Endodermal cell (in vitro differentiated cells): ENCODE measurements around the gene PPP1R15A. TPM values are rescaled to one million over a fixed set of nuclear protein-coding genes. Genes with fewer than 3 reads are reported as not detected.
"Not testable (repeated sequence)": the region's sequence is repeated elsewhere in the genome, so short reads cannot be mapped to it uniquely, and the experiment has no call there.

Source experiments
- DNase-seq: peaks from one replicate; pipeline ENCODE4 v3.0.0-alpha.2; 2017
- H3K27ac ChIP-seq: 2 replicates; pipeline ENCODE4 v1.5.1; 2013; ENCODE audit warnings: mild to moderate bottlenecking, low read depth, low read length, moderate library complexity
- H3K27me3 ChIP-seq: 2 replicates; pipeline ENCODE4 v1.6.1; 2013; ENCODE audit warnings: mild to moderate bottlenecking, low read length, moderate library complexity; ENCODE audit not compliant: insufficient read depth, control insufficient read depth, poor library complexity, severe bottlenecking
- H3K36me3 ChIP-seq: 2 replicates; pipeline ENCODE4 v1.7.0; 2013; ENCODE audit warnings: mild to moderate bottlenecking, low read length, moderate library complexity; ENCODE audit not compliant: control insufficient read depth, insufficient read depth
- H3K4me1 ChIP-seq: one replicate; pipeline ENCODE4 v1.7.0; 2013; ENCODE audit warnings: low read length; ENCODE audit not compliant: control insufficient read depth, insufficient read depth
- H3K4me3 ChIP-seq: 2 replicates; pipeline ENCODE4 v1.5.1; 2013; ENCODE audit warnings: mild to moderate bottlenecking, low read length, moderate library complexity
- H3K9ac ChIP-seq: 2 replicates; pipeline ENCODE4 v1.6.1; 2013; ENCODE audit warnings: mild to moderate bottlenecking, low read length, moderate library complexity; ENCODE audit not compliant: poor library complexity, severe bottlenecking; ENCODE audit errors: extremely low read depth
- H3K9me3 ChIP-seq: 2 replicates; pipeline ENCODE4 v1.6.1; 2013; ENCODE audit warnings: mild to moderate bottlenecking, low read length, moderate library complexity; ENCODE audit not compliant: control insufficient read depth
- H3K27ac Mint-ChIP-seq: 2 replicates; pipeline ENCODE4 v1.8.0; 2020; ENCODE audit warnings: mixed read lengths
- H3K27me3 Mint-ChIP-seq: 2 replicates; pipeline ENCODE4 v1.8.0; 2021; ENCODE audit warnings: mild to moderate bottlenecking, mixed read lengths; ENCODE audit not compliant: insufficient read depth
- H3K36me3 Mint-ChIP-seq: 2 replicates; pipeline ENCODE4 v1.8.0; 2020; ENCODE audit warnings: low read depth, mixed read lengths
- H3K4me1 Mint-ChIP-seq: 2 replicates; pipeline ENCODE4 v1.8.0; 2020; ENCODE audit warnings: mixed read lengths
- H3K4me3 Mint-ChIP-seq: 2 replicates; pipeline ENCODE4 v1.8.0; 2020; ENCODE audit warnings: mild to moderate bottlenecking, moderate library complexity, mixed read lengths
- H3K9me3 Mint-ChIP-seq: 2 replicates; pipeline ENCODE4 v1.8.0; 2020; ENCODE audit warnings: mild to moderate bottlenecking, mixed read lengths
- CTCF ChIP-seq: fragments of 200-600 bp; sonication (generic); conservative IDR thresholded peaks from 2 replicates; pipeline ENCODE4 v1.5.0; 2021; ENCODE audit warnings: antibody characterized with exemption, mild to moderate bottlenecking
- WGBS, 2 experiments: methylation state at CpG; one replicate each; pipeline versions ENCODE4 v1.1.5 to v1.1.7; 2013; ENCODE audit warnings: missing lambda C conversion rate in 2 of 2, mixed read lengths in 1 of 2; ENCODE audit not compliant: insufficient coverage in 1 of 2, insufficient read length in 1 of 2; 5-methylcytosine and 5-hydroxymethylcytosine counted together
- total RNA-seq, 2 donors: library from RNA; stranded (reverse); fragmentation: NEBNext Ultra II Directional in 1 of 2; extraction: Animal tissue kit (Norgen Biotek cat#: 25700) in 1 of 2; gene quantifications; 2 replicates in 1 of 2; 3 replicates in 1 of 2; pipeline ENCODE4 v1.2.1, GENCODE V29; 2021

The PPP1R15A gene
- total RNA-seq, 2 donors from 2014 or later, result 41.5 to 45.0 TPM

GRCh38 chr19:48897181-48897580 lies 25.0 kb downstream of the PPP1R15A start:
- WGBS, 2 experiments, result 82 to 84% methylated on average over 3 to 5 of the region's 5 CpGs
- Mint-ChIP-seq H3K9me3 (no peaks in the 10 kb centered on the region), H3K4me3 (no peak overlapping the region), H3K36me3 (peaks cover 5% of the 10 kb centered on the region), H3K4me1 (peaks cover 7% of the 10 kb centered on the region), H3K27ac (no peak overlapping the region), H3K27me3 (peaks cover 11% of the 10 kb centered on the region)
- no peak overlapping the region for H3K9ac ChIP-seq
- H3K27ac ChIP-seq, result no peak overlapping the region
- no peaks in the 10 kb centered on the region for H3K9me3 ChIP-seq
- no peaks in the 10 kb centered on the region for H3K4me1 ChIP-seq
- no peaks in the 10 kb centered on the region for H3K27me3 ChIP-seq
- H3K4me3 ChIP-seq, result no peak overlapping the region
- no peak for TF ChIP-seq CTCF
- H3K36me3 ChIP-seq, result peaks cover 4% of the 10 kb centered on the region
- DNase-seq, result no peak

- not testable (repeated sequence) for H3K27me3 Mint-ChIP-seq, DNase-seq, H3K27me3 ChIP-seq, H3K27ac ChIP-seq, H3K9me3 ChIP-seq, H3K9me3 Mint-ChIP-seq, H3K4me1 Mint-ChIP-seq, H3K4me1 ChIP-seq
- Mint-ChIP-seq H3K27ac (peak overlapping the region; percentile 50), H3K4me3 (peak overlapping the region; percentile 93), H3K36me3 (peaks cover 15% of the 10 kb centered on the region)
- Histone ChIP-seq H3K36me3 (peaks cover 14% of the 10 kb centered on the region), H3K4me3 (peak overlapping the region; percentile 86), H3K9ac (peak overlapping the region; percentile 42)
- WGBS, 2 experiments, result 93 to 95% methylated on average over 8 to 9 of the region's 11 CpGs
Observed at GRCh38 chr19:48899386-48899749, 27.1 kb downstream of the PPP1R15A start.

DNA sequence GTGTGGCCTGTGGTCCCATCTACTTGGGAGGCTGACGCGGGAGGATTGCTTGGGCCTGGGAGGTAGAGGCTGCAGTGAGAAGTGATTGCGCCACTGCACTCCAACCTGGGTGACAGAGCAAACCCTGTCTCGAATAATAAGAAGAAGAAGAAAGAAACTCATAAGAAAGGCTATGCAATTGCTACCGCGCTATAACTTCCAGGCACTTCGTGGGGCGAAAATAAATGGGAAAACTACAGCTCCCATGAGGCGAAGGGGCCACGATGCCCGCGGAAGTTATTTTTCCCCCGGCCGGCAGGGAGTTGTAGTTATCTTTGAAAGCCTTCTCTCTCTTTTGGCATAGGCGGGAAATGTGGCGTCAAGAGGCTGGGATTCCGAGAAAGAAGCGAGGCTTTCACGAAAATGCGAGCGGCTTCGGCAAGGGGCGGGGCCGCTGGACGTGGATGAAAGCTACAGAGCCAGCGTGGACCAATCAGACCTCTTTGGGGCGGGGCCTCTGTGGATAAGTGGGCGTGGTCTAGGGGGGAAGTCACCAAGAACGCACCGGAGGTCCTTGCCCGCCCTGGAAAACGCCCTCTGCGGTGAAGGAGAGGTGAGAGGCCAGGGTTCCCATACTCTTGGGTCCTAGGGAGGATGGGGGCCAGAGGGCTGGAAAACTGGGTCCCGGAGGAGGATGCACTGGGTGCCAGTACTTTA lies 27.7 kb downstream of the PPP1R15A start, which contains the start of gene NUCB1:
NUCB1 (plus strand) TSS at position 532 of the 696 bp plus-strand sequence. CDS start 485 bp downstream, outside the sequence.
- peak; percentile 31 for TF ChIP-seq CTCF
- Histone ChIP-seq H3K4me3 (peak within 1 kb of the TSS; percentile 86), H3K9me3 (no peaks in the 10 kb centered on the region), H3K9ac (peak within 1 kb of the TSS; percentile 54), H3K27me3 (no peaks in the 10 kb centered on the region), H3K27ac (peak within 1 kb of the TSS; percentile 85), H3K36me3 (peaks cover 20% of the 10 kb centered on the region), H3K4me1 (no peaks in the 10 kb centered on the region)
- H3K4me3 Mint-ChIP-seq, result peak within 1 kb of the TSS; percentile 93
- 6 to 8% methylated on average over 17 to 34 of the region's 34 CpGs for WGBS, 2 experiments
- peak within 1 kb of the TSS; percentile 97 for H3K27ac Mint-ChIP-seq
- peaks cover 6% of the 10 kb centered on the region for H3K27me3 Mint-ChIP-seq
- DNase-seq, result peak; percentile 100
- H3K36me3 Mint-ChIP-seq, result peaks cover 20% of the 10 kb centered on the region
- H3K4me1 Mint-ChIP-seq, result peaks cover 6% of the 10 kb centered on the region
- H3K9me3 Mint-ChIP-seq, result no peaks in the 10 kb centered on the region
